Measurements from ENCODE around the gene RELL2.

RELL2 gene

GRCh38 chr5:141623186-141623585 is 13.6 kb upstream of the RELL2 start:
- no peak for DNase-seq

GRCh38 chr5:141623611-141624010 is 13.2 kb upstream of the RELL2 start:
- no peak for DNase-seq

DNA sequence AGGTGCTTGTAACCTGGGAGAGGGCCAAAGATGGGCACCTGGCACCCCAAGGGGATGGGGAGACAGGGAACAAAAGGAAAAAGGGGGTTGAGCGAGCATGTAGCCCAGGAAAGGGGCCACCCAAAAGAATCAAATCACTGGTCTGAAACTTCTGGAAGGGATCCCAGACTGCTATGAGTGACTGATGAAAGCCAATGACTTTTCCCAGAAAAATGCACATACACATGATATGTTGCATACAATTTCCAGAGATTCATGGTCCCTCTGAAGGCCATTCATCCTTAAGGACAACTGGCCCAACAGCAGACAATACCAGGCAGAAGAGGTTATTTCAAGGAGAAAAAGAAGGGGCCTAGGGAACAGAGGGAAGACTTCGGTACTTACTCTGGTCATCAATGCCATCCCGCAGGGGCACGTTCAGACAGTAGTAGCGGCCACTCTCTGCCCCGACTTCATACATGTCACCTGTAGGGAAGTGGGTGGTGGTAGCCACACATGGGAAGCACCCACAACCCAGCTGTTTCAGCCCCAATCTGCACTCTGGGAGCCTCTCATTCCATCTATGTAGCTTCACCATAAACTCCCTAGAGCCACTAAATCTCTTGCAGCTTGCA is 8.5 kb upstream of the RELL2 start:
- DNase-seq, result no peak

DNA sequence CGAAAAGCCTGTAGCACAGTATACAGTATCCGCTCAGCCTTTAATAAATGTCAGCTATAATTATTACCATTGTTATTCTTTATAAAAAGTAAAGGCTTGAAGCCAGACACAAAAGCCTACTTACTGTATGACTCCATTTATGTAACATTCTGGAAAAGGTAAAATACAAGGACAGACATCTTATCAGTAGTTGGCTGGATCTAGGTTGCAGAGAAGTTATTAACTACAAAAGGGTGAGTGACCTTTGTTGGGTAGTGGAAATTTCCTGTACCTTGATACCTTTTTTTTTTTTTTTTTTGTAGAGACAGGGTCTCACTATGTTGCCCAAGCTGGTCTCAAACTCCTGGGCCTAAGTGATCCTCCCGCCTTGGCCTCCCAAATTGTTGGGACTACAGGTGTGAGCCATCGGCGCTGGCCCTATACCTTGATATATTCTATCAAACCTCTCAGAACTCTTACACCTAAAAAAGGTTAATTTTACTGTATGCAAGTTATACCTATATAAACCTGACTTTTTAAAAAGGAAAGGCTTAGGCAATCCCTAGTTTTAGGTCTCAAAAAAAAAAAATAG is 6.1 kb upstream of the RELL2 start:
- DNase-seq, result no peak

GRCh38 chr5:141632650-141633049 is 4.1 kb upstream of the RELL2 start:
- DNase-seq, result no peak

- no peak for DNase-seq
Observed at GRCh38 chr5:141633871-141634561, 2.8 kb upstream of the RELL2 start.

- no peak for DNase-seq
Observed at GRCh38 chr5:141634720-141635119, 2.1 kb upstream of the RELL2 start.

- DNase-seq, result no peak
Observed at GRCh38 chr5:141635646-141636045, 1.2 kb upstream of the RELL2 start.

GRCh38 chr5:141636106-141636412 is 738 bp upstream of the RELL2 start:
- DNase-seq, result no peak

GRCh38 chr5:141637123-141637766 is 448 bp downstream of the RELL2 start:
- no peak for DNase-seq

DNA sequence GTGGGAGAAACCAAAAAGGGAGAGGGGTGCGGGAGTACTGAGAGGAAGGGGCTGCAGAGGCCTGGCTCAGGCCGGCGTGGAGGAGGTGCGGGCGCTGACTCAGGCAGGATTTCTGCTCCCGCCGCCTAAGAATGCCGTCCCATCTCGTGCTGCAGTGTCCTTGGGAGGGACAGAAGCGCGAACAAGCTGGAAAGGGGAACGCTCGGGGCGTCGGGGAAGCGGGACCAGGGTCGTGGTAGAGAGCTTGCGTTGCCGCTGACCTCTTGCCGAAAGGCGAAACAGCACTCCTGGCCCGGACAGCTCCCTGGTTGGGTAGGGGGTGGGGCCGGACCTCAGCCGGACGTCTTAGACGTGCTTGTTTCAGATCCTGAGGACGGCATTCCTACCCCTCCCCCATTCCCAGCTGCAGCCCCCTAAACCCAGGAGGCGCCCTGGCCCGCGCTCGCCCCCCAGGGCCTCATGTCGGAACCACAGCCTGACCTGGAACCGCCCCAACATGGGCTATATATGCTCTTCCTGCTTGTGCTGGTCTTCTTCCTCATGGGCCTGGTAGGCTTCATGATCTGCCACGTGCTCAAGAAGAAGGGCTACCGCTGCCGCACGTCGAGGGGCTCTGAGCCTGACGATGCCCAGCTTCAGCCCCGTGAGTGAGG is 1.1 kb downstream of the RELL2 start:
- DNase-seq, result no peak

GRCh38 chr5:141638771-141639170 is 2.0 kb downstream of the RELL2 start:
- no peak for DNase-seq

- DNase-seq, result no peak
Observed at GRCh38 chr5:141639357-141640050, 2.7 kb downstream of the RELL2 start.

- DNase-seq, result no peak
Observed at GRCh38 chr5:141640051-141640415, 3.2 kb downstream of the RELL2 start.

DNA sequence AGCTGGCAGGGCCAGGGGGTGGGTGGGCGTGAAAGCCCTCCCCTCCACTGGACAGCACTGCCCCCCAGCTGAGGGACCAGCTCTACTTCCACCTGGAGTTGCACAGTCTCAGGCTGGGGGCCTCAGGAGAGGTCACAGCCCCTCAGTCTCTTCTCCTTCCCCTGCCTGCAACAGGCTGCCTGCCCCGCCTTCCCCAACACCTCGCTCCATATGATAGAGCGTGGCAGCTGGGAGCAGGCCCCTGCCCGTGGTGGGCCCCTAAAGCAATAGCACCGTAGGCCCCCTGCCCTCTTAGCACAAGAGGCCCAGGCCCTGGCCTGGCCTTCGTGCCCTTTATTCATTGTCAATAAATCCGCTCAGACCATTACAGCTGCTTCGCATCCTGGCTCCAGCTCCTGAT is 3.9 kb downstream of the RELL2 start:
- no peak for DNase-seq

GRCh38 chr5:141641634-141642267 is 5.0 kb downstream of the RELL2 start:
- no peak for DNase-seq

- DNase-seq, result no peak
Observed at GRCh38 chr5:141646026-141646425, 9.2 kb downstream of the RELL2 start.

GRCh38 chr5:141647242-141647641 is 10.4 kb downstream of the RELL2 start:
- no peak for DNase-seq

DNA sequence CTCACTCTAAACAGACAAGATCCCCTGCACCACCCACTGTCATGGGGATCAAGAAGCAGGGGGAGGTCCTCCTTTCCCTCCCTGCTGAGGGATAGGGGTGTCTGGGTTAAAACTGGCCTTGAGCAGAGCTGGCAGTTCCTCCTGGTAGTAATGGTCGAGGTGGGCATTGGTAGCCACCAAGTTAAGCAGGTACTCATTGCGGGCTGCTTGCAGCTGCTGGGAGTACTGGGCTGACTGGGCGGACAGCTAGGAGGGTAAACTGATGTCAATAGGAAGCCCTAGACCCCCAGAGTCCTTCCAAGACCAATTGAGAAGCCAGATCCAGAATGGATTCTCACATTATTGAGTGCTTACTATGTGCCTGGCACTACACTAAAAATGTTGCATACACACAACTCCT is 11.1 kb downstream of the RELL2 start:
- no peak for DNase-seq

DNA sequence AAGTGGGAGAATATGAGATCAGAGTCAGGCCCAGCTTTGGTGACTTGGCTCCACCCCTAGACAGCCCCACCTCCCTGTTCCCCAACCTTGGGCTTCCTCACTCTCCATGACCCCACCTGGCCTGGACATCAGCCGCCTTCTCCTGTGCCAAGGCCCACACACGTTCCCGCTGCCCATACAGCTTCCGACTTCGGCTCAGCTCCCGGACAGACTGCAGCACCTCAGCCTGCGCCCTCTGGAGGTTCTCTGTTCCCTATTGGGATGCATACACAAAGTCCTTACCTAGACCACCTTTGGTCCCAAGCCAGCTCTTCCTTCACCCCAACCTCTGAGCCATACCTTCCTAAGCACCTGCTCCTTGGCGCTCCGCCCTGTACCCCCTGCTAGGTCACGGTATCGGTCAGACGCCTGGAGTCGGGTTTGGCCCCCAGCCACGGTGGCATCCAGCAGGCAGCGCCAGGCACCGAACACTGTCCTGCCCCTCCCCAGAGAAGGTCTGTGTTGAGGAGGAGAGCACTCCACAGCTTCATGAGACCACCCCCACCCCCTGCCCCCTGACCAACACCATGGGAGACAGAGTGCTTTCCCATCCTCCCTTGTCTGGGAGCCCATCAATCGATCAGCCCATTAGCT is 12.4 kb downstream of the RELL2 start:
- DNase-seq, result no peak

DNA sequence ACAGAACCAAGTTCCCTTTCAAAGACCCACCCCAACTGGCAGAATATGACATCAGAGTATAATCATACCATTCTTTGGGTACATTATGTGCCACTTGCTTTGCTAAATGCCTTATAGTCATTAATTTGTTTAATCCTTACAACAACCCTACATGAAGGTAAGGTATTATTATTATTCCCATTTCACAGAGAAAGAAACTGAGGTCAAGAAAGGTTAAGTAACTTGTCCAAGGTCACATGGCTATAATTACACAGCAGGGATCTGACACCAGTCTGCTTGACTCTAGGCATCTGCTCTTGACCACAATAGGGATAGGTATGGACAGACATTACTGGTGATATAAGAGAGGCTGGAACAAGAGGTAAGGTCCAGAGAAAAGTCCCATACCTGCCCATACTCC is 13.2 kb downstream of the RELL2 start:
- no peak for DNase-seq

Data from NCI-H1694 (cell line).